HG03095 (cell line): ENCODE data around the gene QRICH2.
"Not testable (repeated sequence)": the region's sequence is repeated elsewhere in the genome, so short reads cannot be mapped to it uniquely, and the experiment has no call there.

ENCODE experiments used
- ATAC-seq: cut with Tn5 transposase; IDR thresholded peaks from one replicate; pipeline ENCODE4 v1.9.1; 2021; ENCODE audit warnings: moderate library complexity; ENCODE audit not compliant: unreplicated experiment

The QRICH2 gene

GRCh38 chr17:76225373-76226086 is 82.5 kb downstream of the QRICH2 start:
- ATAC-seq, result not testable (repeated sequence)
